HepG2 (cell line): ENCODE results near the gene CKMT2. TPM values are rescaled to one million over a fixed set of nuclear protein-coding genes. Genes with fewer than 3 reads are reported as not detected.

Experiments used
- ATAC-seq: fragments of 200-7000 bp; cut with Tn5 transposase; 3 replicates; pipeline ENCODE4 v1.9.1; 2020; ENCODE audit warnings: mild to moderate bottlenecking, moderate library complexity
- BruUV-seq: library from RNA; stranded (reverse); fragments of 400-500 nt; replicated peaks from 2 replicates; lab custom pipeline; 2021; lab: Mats Ljungman, UMichigan
- CTCF ChIA-PET: fragments of 300-600 bp; formaldehyde crosslinking; extraction: SDS; loops from one replicate; lab custom pipeline; 2021; ENCODE audit warnings: low total read pairs, inconsistent platforms, low intra/inter-chr PET ratio; lab: Yijun Ruan, JAX
- POLR2A ChIA-PET: fragments of 350-600 bp; sonication (Branson Sonifier 250); formaldehyde crosslinking; loops from one replicate; lab custom pipeline; 2020; ENCODE audit warnings: antibody characterized with exemption, inconsistent platforms; lab: Yijun Ruan, JAX
- DNase-seq: peaks from one replicate; pipeline ENCODE4 v3.0.0-alpha.2; 2015; ENCODE audit warnings: low spot score
- FAIRE-seq: peaks from 3 replicates; lab custom pipeline; 2011; peaks lifted over from hg19 to GRCh38; lab: Jason Lieb, UNC
- H2AFZ ChIP-seq: one replicate; pipeline ENCODE4 v1.6.1; 2011; ENCODE audit warnings: low read length, inconsistent platforms
- H3K27ac ChIP-seq: fragments of 300-600 bp; 3 replicates; pipeline ENCODE4 v1.8.0; 2011; ENCODE audit warnings: mixed run types, mild to moderate bottlenecking, mixed read lengths, low read length, inconsistent platforms; ENCODE audit not compliant: insufficient read depth; ENCODE audit errors: extremely low read length
- H3K27me3 ChIP-seq, 2 experiments: fragments of 200-600 bp in 1 of 2; 2 replicates in 1 of 2; 3 replicates in 1 of 2; pipeline versions ENCODE4 v1.6.0 to v1.8.0; 2011; ENCODE audit warnings: low read length in 2 of 2, mild to moderate bottlenecking in 2 of 2, moderate library complexity in 2 of 2, inconsistent platforms in 1 of 2; ENCODE audit not compliant: insufficient read depth in 2 of 2, control insufficient read depth in 1 of 2
- H3K36me3 ChIP-seq, 2 experiments: fragments of 200-600 bp in 1 of 2; replicated peaks in 1 of 2; 2 replicates in 1 of 2; 3 replicates in 1 of 2; pipeline versions ENCODE4 v1.5.1 to v1.8.0; 2011; ENCODE audit warnings: low read length in 2 of 2, inconsistent platforms in 1 of 2; ENCODE audit not compliant: insufficient read depth in 2 of 2, control insufficient read depth in 1 of 2
- H3K4me1 ChIP-seq: 2 replicates; pipeline ENCODE4 v1.5.1; 2012; ENCODE audit warnings: low read length, inconsistent platforms; ENCODE audit not compliant: insufficient read depth
- H3K4me2 ChIP-seq: 2 replicates; pipeline ENCODE4 v1.6.0; 2011; ENCODE audit warnings: low read depth, low read length, inconsistent platforms
- H3K4me3 ChIP-seq, 3 experiments: fragments of 200-600 bp in 1 of 3; sonication (generic), shearing (Covaris generic) in 1 of 3; replicated peaks in 1 of 3; 2 replicates each; pipeline ENCODE4 v1.5.1; 2011 to 2016; ENCODE audit warnings: low read length in 3 of 3, inconsistent platforms in 2 of 3, low read depth in 2 of 3, mild to moderate bottlenecking in 2 of 3, control low read depth in 1 of 3, mixed read lengths in 1 of 3; ENCODE audit not compliant: insufficient read depth in 1 of 3
- H3K79me2 ChIP-seq: one replicate; pipeline ENCODE4 v1.6.1; 2011; ENCODE audit warnings: low read length, inconsistent platforms; ENCODE audit not compliant: insufficient read depth
- H3K9ac ChIP-seq: 2 replicates; pipeline ENCODE4 v1.6.0; 2011; ENCODE audit warnings: mild to moderate bottlenecking, low read depth, low read length, inconsistent platforms; ENCODE audit not compliant: insufficient read depth
- H3K9me3 ChIP-seq: 2 replicates; pipeline ENCODE4 v1.5.1; 2012; ENCODE audit warnings: mild to moderate bottlenecking, low read length
- H4K20me1 ChIP-seq: 2 replicates; pipeline ENCODE4 v1.6.0; 2011; ENCODE audit warnings: inconsistent platforms, mild to moderate bottlenecking, low read length, moderate library complexity; ENCODE audit not compliant: insufficient read depth
- JARID2 ChIP-seq: sonication (generic); formaldehyde crosslinking; IDR thresholded peaks from 2 replicates; pipeline ENCODE4 v1.8.1; 2023; ENCODE audit warnings: missing genetic modification reagents, inconsistent platforms; ENCODE audit not compliant: insufficient replicate concordance
- KLF16 ChIP-seq, 2 experiments: sonication (generic) in 1 of 2; formaldehyde crosslinking in 1 of 2; IDR thresholded peaks; 2 replicates each; pipeline versions ENCODE4 v1.6.1 to v1.8.0; 2016 to 2023; ENCODE audit warnings: missing genetic modification reagents in 2 of 2, missing compliant biosample characterization in 1 of 2
- NAIF1 ChIP-seq: sonication (generic); formaldehyde crosslinking; IDR thresholded peaks from 2 replicates; pipeline ENCODE4 v1.5.0; 2020; ENCODE audit warnings: mild to moderate bottlenecking, missing genetic modification reagents, borderline replicate concordance
- RBM22 ChIP-seq: fragments of 200-400 bp; formaldehyde crosslinking; optimal IDR thresholded peaks from 2 replicates; pipeline ENCODE3; 2017; ENCODE audit warnings: mild to moderate bottlenecking, low read length, moderate library complexity
- RFX1 ChIP-seq: fragments of 450-650 bp; IDR thresholded peaks from 2 replicates; pipeline ENCODE4 v1.6.1; 2017
- RFXANK ChIP-seq: IDR thresholded peaks from 2 replicates; pipeline ENCODE4 v1.6.1; 2016
- TP53 ChIP-seq: sonication (generic); formaldehyde crosslinking; conservative IDR thresholded peaks from 2 replicates; pipeline ENCODE4 v1.4.0; 2020; ENCODE audit warnings: missing genetic modification reagents
- TSC22D2 ChIP-seq: sonication (generic); formaldehyde crosslinking; IDR thresholded peaks from 2 replicates; pipeline ENCODE4 v1.5.1; 2020; ENCODE audit warnings: missing genetic modification reagents, mild to moderate bottlenecking, borderline replicate concordance
- ZFY ChIP-seq: sonication (generic); formaldehyde crosslinking; IDR thresholded peaks from 2 replicates; pipeline ENCODE4 v1.4.0; 2020; ENCODE audit warnings: missing genetic modification reagents
- ZKSCAN8 ChIP-seq: IDR thresholded peaks from 2 replicates; pipeline ENCODE4 v1.6.1; 2016; ENCODE audit warnings: borderline replicate concordance, missing genetic modification reagents, missing compliant biosample characterization
- ZNF337 ChIP-seq: sonication (generic); formaldehyde crosslinking; IDR thresholded peaks from 2 replicates; pipeline ENCODE4 v1.5.1; 2020; ENCODE audit warnings: missing genetic modification reagents, low read depth, mild to moderate bottlenecking, borderline replicate concordance
- ZNF33A ChIP-seq: sonication (generic); formaldehyde crosslinking; IDR thresholded peaks from 2 replicates; pipeline ENCODE4 v1.5.1; 2020; ENCODE audit warnings: missing genetic modification reagents, mild to moderate bottlenecking, moderate library complexity, borderline replicate concordance
- ZNF678 ChIP-seq: sonication (generic); formaldehyde crosslinking; IDR thresholded peaks from 2 replicates; pipeline ENCODE4 v1.4.0; 2020; ENCODE audit warnings: mild to moderate bottlenecking, missing genetic modification reagents
- ZSCAN29 ChIP-seq: sonication (generic); formaldehyde crosslinking; conservative IDR thresholded peaks from 2 replicates; pipeline ENCODE4 v1.4.0; 2020; ENCODE audit warnings: mild to moderate bottlenecking, missing genetic modification reagents
- WGBS: methylation state at CpG from one replicate; pipeline ENCODE4 v1.1.6; 2017; ENCODE audit warnings: low lambda C conversion rate; 5-methylcytosine and 5-hydroxymethylcytosine counted together
- in situ Hi-C: cut with HindIII; loops from 2 replicates; pipeline ENCODE4 v1.10.0; 2017; ENCODE audit warnings: low pct_unique_long_range_greater_than_20kb; ENCODE audit not compliant: extremely low pct_ligation_motif_present
- intact Hi-C: fragments of 100-400 bp; cut with micrococcal nuclease; formaldehyde crosslinking; loops from one replicate; pipeline ENCODE4 v1.10.0; 2022; ENCODE audit not compliant: unreplicated experiment
- polyA plus RNA-seq, 8 experiments: library from polyadenylated mRNA; depleted of rRNA in 3 of 8; stranded (reverse) in 7 of 8; unstranded in 1 of 8; fragments of >200 nt; fragmentation: Illumina TruSeq in 4 of 8; extraction: Trizol in 4 of 8; gene quantifications; 2 replicates each; pipeline versions ENCODE4 v1.2.1 to v1.2.3, GENCODE V29; 2011 to 2016; ENCODE audit warnings: low read depth in 4 of 8, missing spikeins in 1 of 8, mixed read lengths in 1 of 8; ENCODE audit not compliant: insufficient read depth in 1 of 8
- total RNA-seq, 5 experiments: library from RNA; depleted of rRNA; stranded (reverse); fragments of >200 nt; fragmentation: Illumina TruSeq; extraction: Trizol; gene quantifications; 2 replicates each; pipeline ENCODE4 v1.2.3, GENCODE V29; 2016; ENCODE audit warnings: low read depth in 1 of 5
- TF ChIP-seq, protein P1 (sequence below): IDR thresholded peaks from 2 replicates; pipeline ENCODE4 v1.6.1; 2016; ENCODE audit warnings: low read depth
- TF ChIP-seq, protein P2 (sequence below): sonication (generic); formaldehyde crosslinking; IDR thresholded peaks from 2 replicates; pipeline ENCODE4 v1.5.1; 2020; ENCODE audit warnings: mild to moderate bottlenecking, missing genetic modification reagents, borderline replicate concordance

Gene CKMT2
- total and polyA plus RNA-seq, 2 of the 13 experiments (the other 11 are each of a cell fraction or from before 2014, with no cell fraction given): 1.2 to 8.8 TPM

DNA sequence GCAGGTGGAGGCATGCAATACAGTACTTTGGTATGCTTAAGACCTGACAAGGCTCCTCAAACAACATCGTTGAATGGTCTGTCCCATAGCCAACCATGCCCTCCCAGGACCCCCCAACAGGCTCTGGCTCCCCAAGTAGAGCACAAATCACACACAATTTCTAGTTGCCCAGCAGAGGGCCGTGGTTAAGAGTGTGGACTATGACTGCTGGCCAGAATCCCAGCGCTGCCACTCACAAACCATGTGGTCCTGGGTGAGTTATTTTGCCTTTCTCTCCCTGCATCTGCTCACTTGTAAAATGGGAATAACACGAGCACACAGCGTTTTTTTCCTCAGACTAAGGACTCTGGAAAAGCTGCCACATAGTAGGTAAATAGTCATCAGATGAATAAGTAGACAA is 6.5 kb downstream of the CKMT2 start:
- no peak overlapping the region for H2AFZ ChIP-seq
- in situ Hi-C loops (no loop called here), intact Hi-C loops (no loop called here)
- 93% methylated on average over 5 of the region's 5 CpGs for WGBS
- no peak overlapping the region for H3K27ac ChIP-seq
- H4K20me1 ChIP-seq: no peaks in the 10 kb centered on the region
- no peaks in the 10 kb centered on the region for H3K9me3 ChIP-seq
- H3K36me3 ChIP-seq: no peaks in the 10 kb centered on the region; a peak in 1 of 5 replicates
- ChIA-PET CTCF (no interaction called here), POLR2A (no interaction called here)
- FAIRE-seq (no peak), DNase-seq (no peak), ATAC-seq (peak; percentile 30; the same call in 2 of the 3 replicates)
- no peak overlapping the region for H3K4me3 ChIP-seq
- no TSS peak for BruUV-seq
- H3K4me1 ChIP-seq: peaks cover 11% of the 10 kb centered on the region
- H3K4me2 ChIP-seq: no peak overlapping the region
- H3K27me3 ChIP-seq: no peaks in the 10 kb centered on the region
- no peaks in the 10 kb centered on the region for H3K79me2 ChIP-seq
- H3K9ac ChIP-seq: no peak overlapping the region
- TF ChIP-seq TSC22D2: no peak
- no peak for TF ChIP-seq ZNF337 (CRISPR knock-in tag)
- TF ChIP-seq, protein P1, sequence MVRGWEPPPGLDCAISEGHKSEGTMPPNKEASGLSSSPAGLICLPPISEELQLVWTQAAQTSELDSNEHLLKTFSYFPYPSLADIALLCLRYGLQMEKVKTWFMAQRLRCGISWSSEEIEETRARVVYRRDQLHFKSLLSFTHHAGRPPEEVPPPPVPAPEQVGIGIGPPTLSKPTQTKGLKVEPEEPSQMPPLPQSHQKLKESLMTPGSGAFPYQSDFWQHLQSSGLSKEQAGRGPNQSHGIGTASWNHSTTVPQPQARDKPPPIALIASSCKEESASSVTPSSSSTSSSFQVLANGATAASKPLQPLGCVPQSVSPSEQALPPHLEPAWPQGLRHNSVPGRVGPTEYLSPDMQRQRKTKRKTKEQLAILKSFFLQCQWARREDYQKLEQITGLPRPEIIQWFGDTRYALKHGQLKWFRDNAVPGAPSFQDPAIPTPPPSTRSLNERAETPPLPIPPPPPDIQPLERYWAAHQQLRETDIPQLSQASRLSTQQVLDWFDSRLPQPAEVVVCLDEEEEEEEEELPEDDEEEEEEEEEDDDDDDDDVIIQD: no peak
- no peak for TF ChIP-seq ZKSCAN8
- TF ChIP-seq TP53 (CRISPR knock-in tag): no peak
- no peak for TF ChIP-seq ZSCAN29
- TF ChIP-seq ZNF678: no peak
- TF ChIP-seq KLF16 (CRISPR knock-in tag; IDR thresholded peaks at IDR 0.05): no peak
- no peak for TF ChIP-seq JARID2 (CRISPR knock-in tag)
- no peak for TF ChIP-seq ZNF33A
- TF ChIP-seq RBM22: no peak
- no peak for TF ChIP-seq RFXANK (CRISPR knock-in tag)
- TF ChIP-seq, protein P2, sequence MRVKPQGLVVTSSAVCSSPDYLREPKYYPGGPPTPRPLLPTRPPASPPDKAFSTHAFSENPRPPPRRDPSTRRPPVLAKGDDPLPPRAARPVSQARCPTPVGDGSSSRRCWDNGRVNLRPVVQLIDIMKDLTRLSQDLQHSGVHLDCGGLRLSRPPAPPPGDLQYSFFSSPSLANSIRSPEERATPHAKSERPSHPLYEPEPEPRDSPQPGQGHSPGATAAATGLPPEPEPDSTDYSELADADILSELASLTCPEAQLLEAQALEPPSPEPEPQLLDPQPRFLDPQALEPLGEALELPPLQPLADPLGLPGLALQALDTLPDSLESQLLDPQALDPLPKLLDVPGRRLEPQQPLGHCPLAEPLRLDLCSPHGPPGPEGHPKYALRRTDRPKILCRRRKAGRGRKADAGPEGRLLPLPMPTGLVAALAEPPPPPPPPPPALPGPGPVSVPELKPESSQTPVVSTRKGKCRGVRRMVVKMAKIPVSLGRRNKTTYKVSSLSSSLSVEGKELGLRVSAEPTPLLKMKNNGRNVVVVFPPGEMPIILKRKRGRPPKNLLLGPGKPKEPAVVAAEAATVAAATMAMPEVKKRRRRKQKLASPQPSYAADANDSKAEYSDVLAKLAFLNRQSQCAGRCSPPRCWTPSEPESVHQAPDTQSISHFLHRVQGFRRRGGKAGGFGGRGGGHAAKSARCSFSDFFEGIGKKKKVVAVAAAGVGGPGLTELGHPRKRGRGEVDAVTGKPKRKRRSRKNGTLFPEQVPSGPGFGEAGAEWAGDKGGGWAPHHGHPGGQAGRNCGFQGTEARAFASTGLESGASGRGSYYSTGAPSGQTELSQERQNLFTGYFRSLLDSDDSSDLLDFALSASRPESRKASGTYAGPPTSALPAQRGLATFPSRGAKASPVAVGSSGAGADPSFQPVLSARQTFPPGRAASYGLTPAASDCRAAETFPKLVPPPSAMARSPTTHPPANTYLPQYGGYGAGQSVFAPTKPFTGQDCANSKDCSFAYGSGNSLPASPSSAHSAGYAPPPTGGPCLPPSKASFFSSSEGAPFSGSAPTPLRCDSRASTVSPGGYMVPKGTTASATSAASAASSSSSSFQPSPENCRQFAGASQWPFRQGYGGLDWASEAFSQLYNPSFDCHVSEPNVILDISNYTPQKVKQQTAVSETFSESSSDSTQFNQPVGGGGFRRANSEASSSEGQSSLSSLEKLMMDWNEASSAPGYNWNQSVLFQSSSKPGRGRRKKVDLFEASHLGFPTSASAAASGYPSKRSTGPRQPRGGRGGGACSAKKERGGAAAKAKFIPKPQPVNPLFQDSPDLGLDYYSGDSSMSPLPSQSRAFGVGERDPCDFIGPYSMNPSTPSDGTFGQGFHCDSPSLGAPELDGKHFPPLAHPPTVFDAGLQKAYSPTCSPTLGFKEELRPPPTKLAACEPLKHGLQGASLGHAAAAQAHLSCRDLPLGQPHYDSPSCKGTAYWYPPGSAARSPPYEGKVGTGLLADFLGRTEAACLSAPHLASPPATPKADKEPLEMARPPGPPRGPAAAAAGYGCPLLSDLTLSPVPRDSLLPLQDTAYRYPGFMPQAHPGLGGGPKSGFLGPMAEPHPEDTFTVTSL (CRISPR knock-in tag): no peak
- TF ChIP-seq RFX1: no peak
- TF ChIP-seq ZFY: no peak
- TF ChIP-seq NAIF1 (CRISPR knock-in tag): no peak
- TF ChIP-seq, all 625 proteins: peak for 0
